ENCODE results near the gene CPVL. TPM values are rescaled to one million over a fixed set of nuclear protein-coding genes. Genes with fewer than 3 reads are reported as not detected.

The CPVL gene
- total RNA-seq, 2 donors from 2014 or later: 2.7 to 11.8 TPM

- Histone ChIP-seq H3K9me3 (no peaks in the 10 kb centered on the region), H3K36me3 (no peaks in the 10 kb centered on the region), H3K27ac (no peak overlapping the region), H3K4me3 (no peak overlapping the region), H3K27me3 (no peaks in the 10 kb centered on the region), H3K4me1 (peaks cover 0 to 19% of the 10 kb centered on the region in 2 donors)
- DNase-seq (ENCODE audit: low spot score): no peak
- TF ChIP-seq CTCF (IDR thresholded peaks at IDR 0.05): no peak
Observed at GRCh38 chr7:29143751-29144150, 2.6 kb downstream of the CPVL start.

GRCh38 chr7:29142021-29142727 lies 4.2 kb downstream of the CPVL start:
- DNase-seq (ENCODE audit: low spot score): no peak
- no peak overlapping the region for H3K27ac ChIP-seq
- H3K4me1 ChIP-seq: peaks cover 0 to 15% of the 10 kb centered on the region in 2 donors

GRCh38 chr7:29140873-29141468 lies 5.4 kb downstream of the CPVL start:
- H3K36me3 ChIP-seq: no peaks in the 10 kb centered on the region
- no peak overlapping the region for H3K27ac ChIP-seq
- H3K9me3 ChIP-seq: peaks cover 0 to 3% of the 10 kb centered on the region in 2 donors
- no peaks in the 10 kb centered on the region for H3K27me3 ChIP-seq
- H3K4me3 ChIP-seq: no peak overlapping the region
- no peak for TF ChIP-seq CTCF (IDR thresholded peaks at IDR 0.05)
- no peak for DNase-seq (ENCODE audit: low spot score)
- peaks cover 0 to 3% of the 10 kb centered on the region in 2 donors for H3K4me1 ChIP-seq

More at GRCh38 chr7:29142021-29142727, 4.2 kb downstream of the CPVL start:
- H3K27me3 ChIP-seq: no peaks in the 10 kb centered on the region
- no peak overlapping the region for H3K4me3 ChIP-seq
- no peak for TF ChIP-seq CTCF (IDR thresholded peaks at IDR 0.05)
- no peaks in the 10 kb centered on the region for H3K9me3 ChIP-seq
- no peaks in the 10 kb centered on the region for H3K36me3 ChIP-seq

- no peaks in the 10 kb centered on the region for H3K4me1 ChIP-seq
Observed at GRCh38 chr7:29139796-29140195, 6.5 kb downstream of the CPVL start.

GRCh38 chr7:29139191-29139590 lies 7.1 kb downstream of the CPVL start:
- no peaks in the 10 kb centered on the region for H3K27me3 ChIP-seq
- peaks cover 0 to 9% of the 10 kb centered on the region in 2 donors for H3K9me3 ChIP-seq
- no peaks in the 10 kb centered on the region for H3K36me3 ChIP-seq
- H3K27ac ChIP-seq: no peak overlapping the region
- H3K4me1 ChIP-seq: no peaks in the 10 kb centered on the region
- no peak for DNase-seq (ENCODE audit: low spot score)
- H3K4me3 ChIP-seq: no peak overlapping the region
- TF ChIP-seq CTCF (IDR thresholded peaks at IDR 0.05): no peak

More at GRCh38 chr7:29139796-29140195, 6.5 kb downstream of the CPVL start:
- Histone ChIP-seq H3K36me3 (no peaks in the 10 kb centered on the region), H3K4me3 (no peak overlapping the region), H3K27me3 (no peaks in the 10 kb centered on the region), H3K27ac (no peak overlapping the region), H3K9me3 (peaks cover 0 to 9% of the 10 kb centered on the region in 2 donors)
- DNase-seq (ENCODE audit: low spot score): no peak
- no peak for TF ChIP-seq CTCF (IDR thresholded peaks at IDR 0.05)

All from right atrium auricular region (tissue), 2 donors.